K562 (cell line): ENCODE measurements around the gene SERINC3. TPM values are rescaled to one million over a fixed set of nuclear protein-coding genes. Genes with fewer than 3 reads are reported as not detected.

Experiments
- ATAC-seq: fragments of 200-7000 bp; cut with Tn5 transposase; 3 replicates; pipeline ENCODE4 v1.9.1; 2020; ENCODE audit warnings: moderate library complexity
- BruUV-seq: library from RNA; stranded (reverse); fragments of 400-500 nt; replicated peaks from 2 replicates; lab custom pipeline; 2021; lab: Mats Ljungman, UMichigan
- CTCF ChIA-PET: fragments of 300-600 bp; formaldehyde crosslinking; extraction: SDS; loops from one replicate; lab custom pipeline; 2021; ENCODE audit warnings: low intra/inter-chr PET ratio; lab: Yijun Ruan, JAX
- POLR2A ChIA-PET: fragments of 300-600, 350-650 bp; sonication (Branson Sonifier 250); formaldehyde crosslinking; extraction: SDS; loops from one replicate; lab custom pipeline; 2021; ENCODE audit warnings: antibody characterized with exemption, inconsistent platforms; lab: Yijun Ruan, JAX
- DNase-seq, 4 experiments: peaks; one replicate each; pipeline versions ENCODE4 v3.0.0 to v3.0.0-alpha.2; 2011 to 2018; ENCODE audit warnings: low spot score in 3 of 4, mixed read lengths in 3 of 4; ENCODE audit errors: extremely low read depth in 1 of 4
- FAIRE-seq: peaks from 2 replicates; lab custom pipeline; 2011; peaks lifted over from hg19 to GRCh38; lab: Jason Lieb, UNC
- H2AFZ ChIP-seq: 2 replicates; pipeline ENCODE4 v1.6.0; 2011; ENCODE audit warnings: low read depth, low read length, control low read depth, inconsistent platforms
- H3K27ac ChIP-seq: fragments of 200-600 bp; 3 replicates; pipeline ENCODE4 v1.8.0; 2011; ENCODE audit warnings: low read depth, mild to moderate bottlenecking, control low read depth, inconsistent platforms, low read length, moderate library complexity, mixed read lengths; ENCODE audit errors: extremely low read depth
- H3K27me3 ChIP-seq, 2 experiments: fragments of 300-600 bp in 1 of 2; 2 replicates in 1 of 2; 3 replicates in 1 of 2; pipeline versions ENCODE4 v1.6.0 to v1.8.0; 2011; ENCODE audit warnings: inconsistent platforms in 2 of 2, low read length in 2 of 2, mild to moderate bottlenecking in 1 of 2, mixed read lengths in 1 of 2, moderate library complexity in 1 of 2; ENCODE audit not compliant: control insufficient read depth in 2 of 2, insufficient read depth in 2 of 2
- H3K36me3 ChIP-seq: fragments of 300-600 bp; 3 replicates; pipeline ENCODE4 v1.8.0; 2011; ENCODE audit warnings: mild to moderate bottlenecking, low read length, inconsistent platforms; ENCODE audit not compliant: control insufficient read depth, insufficient read depth
- H3K4me1 ChIP-seq, 2 experiments: fragments of 200-600 bp in 1 of 2; replicated peaks in 1 of 2; 2 replicates in 1 of 2; 3 replicates in 1 of 2; pipeline versions ENCODE4 v1.5.1 to v1.8.0; 2011; ENCODE audit warnings: inconsistent platforms in 2 of 2, low read length in 2 of 2, mild to moderate bottlenecking in 1 of 2, mixed read lengths in 1 of 2, moderate library complexity in 1 of 2; ENCODE audit not compliant: control insufficient read depth in 2 of 2, insufficient read depth in 2 of 2
- H3K4me2 ChIP-seq: 2 replicates; pipeline ENCODE4 v1.6.1; 2011; ENCODE audit warnings: low read length, control low read depth, inconsistent platforms, mixed read lengths; ENCODE audit not compliant: insufficient read depth
- H3K4me3 ChIP-seq: fragments of 200-600 bp; sonication (generic), shearing (Covaris generic); 2 replicates; pipeline ENCODE4 v1.5.1; 2016; ENCODE audit warnings: control low read depth, inconsistent platforms
- H3K79me2 ChIP-seq: fragments of 200-600 bp; 3 replicates; pipeline ENCODE4 v1.8.0; 2011; ENCODE audit warnings: low read length, inconsistent platforms; ENCODE audit not compliant: control insufficient read depth, insufficient read depth
- H3K9ac ChIP-seq, 2 experiments: 2 replicates each; pipeline versions ENCODE4 v1.6.0 to v1.6.1; 2011; ENCODE audit warnings: low read depth in 2 of 2, low read length in 2 of 2, control low read depth in 1 of 2, inconsistent platforms in 1 of 2, mild to moderate bottlenecking in 1 of 2, mixed read lengths in 1 of 2; ENCODE audit not compliant: insufficient read depth in 1 of 2
- H3K9me1 ChIP-seq: one replicate; pipeline ENCODE4 v1.6.0; 2011; ENCODE audit warnings: inconsistent platforms, mild to moderate bottlenecking, low read length, moderate library complexity; ENCODE audit not compliant: control insufficient read depth, insufficient read depth
- H3K9me3 ChIP-seq: replicated peaks from 2 replicates; pipeline ENCODE4 v1.5.1; 2011; ENCODE audit warnings: low read depth, low read length, inconsistent platforms; ENCODE audit not compliant: control insufficient read depth, insufficient read depth
- H4K20me1 ChIP-seq: replicated peaks from 2 replicates; pipeline ENCODE4 v1.6.1; 2011; ENCODE audit warnings: low read length, inconsistent platforms, mixed read lengths; ENCODE audit not compliant: control insufficient read depth, insufficient read depth
- TBL1XR1 ChIP-seq, 2 experiments: IDR thresholded peaks; 2 replicates each; pipeline ENCODE4 v1.6.1; 2012; ENCODE audit warnings: improper control_type of control experiment in 2 of 2, low read length in 2 of 2, mild to moderate bottlenecking in 1 of 2
- ZBTB2 ChIP-seq: fragments of 450-650 bp; IDR thresholded peaks from 2 replicates; pipeline ENCODE4 v1.6.1; 2016; ENCODE audit warnings: antibody characterized with exemption
- ZNF232 ChIP-seq: sonication (generic); formaldehyde crosslinking; IDR thresholded peaks from 2 replicates; pipeline ENCODE4 v1.8.0; 2022; ENCODE audit warnings: mild to moderate bottlenecking, missing genetic modification reagents
- ZNF445 ChIP-seq: fragments of 250-450 bp; sonication (Bioruptor Pico); IDR thresholded peaks from 2 replicates; pipeline ENCODE4 v1.4.0; 2020; ENCODE audit warnings: low read depth, mild to moderate bottlenecking, moderate library complexity
- ZNF75A ChIP-seq: fragments of 450-650 bp; formaldehyde crosslinking; IDR thresholded peaks from 2 replicates; pipeline ENCODE4 v1.4.0; 2020; ENCODE audit warnings: mild to moderate bottlenecking
- WGBS: fragments of 100-300 bp; shearing (Covaris generic); methylation state at CpG from one replicate; pipeline ENCODE4 v1.1.6; 2016; ENCODE audit warnings: low coverage, mixed read lengths; ENCODE audit not compliant: insufficient coverage; ENCODE audit errors: missing lambda C conversion rate; 5-methylcytosine and 5-hydroxymethylcytosine counted together
- in situ Hi-C: fragments of 300-500 bp; cut with MboI; formaldehyde crosslinking; loops from 4 replicates; pipeline ENCODE4 v1.15.0; 2018; ENCODE audit warnings: inconsistent platforms, mixed read lengths
- intact Hi-C: fragments of 100-400 bp; cut with micrococcal nuclease; formaldehyde crosslinking; loops from 2 replicates; pipeline ENCODE4 v1.14.2; 2022
- polyA plus RNA-seq, 8 experiments: library from polyadenylated mRNA; depleted of rRNA in 4 of 8; stranded (reverse) in 5 of 8; unstranded in 3 of 8; fragments of >200 nt; fragmentation: Nextera tagmentation in 2 of 8; fragmentation: Illumina TruSeq in 1 of 8; extraction: Ambion mirVana in 2 of 8; extraction: Trizol in 1 of 8; gene quantifications; 2 replicates each; pipeline versions ENCODE4 v1.2.1 to v1.2.3, GENCODE V29; 2011 to 2014; ENCODE audit warnings: inconsistent platforms in 1 of 8, missing spikeins in 1 of 8
- total RNA-seq, 7 experiments: library from RNA; depleted of rRNA in 6 of 7; stranded (reverse); fragments of >200 nt in 6 of 7; fragmentation: Illumina TruSeq in 2 of 7; extraction: Trizol in 2 of 7; gene quantifications; 2 replicates each; pipeline versions ENCODE4 v1.2.1 to v1.2.3, GENCODE V29; 2011 to 2021; ENCODE audit warnings: low replicate concordance in 1 of 7
- TF ChIP-seq, protein P1 (sequence below): sonication (generic); formaldehyde crosslinking; IDR thresholded peaks from 2 replicates; pipeline ENCODE4 v1.8.0; 2022; ENCODE audit warnings: mild to moderate bottlenecking, missing genetic modification reagents, borderline replicate concordance

Gene SERINC3
- total and polyA plus RNA-seq, 9 of the 15 experiments (the other 6 are each of a cell fraction or from before 2014, with no cell fraction given): 24.7 to 107 (median 48.8) TPM

- TF ChIP-seq ZBTB2 (no peak), TBL1XR1 (IDR thresholded peaks at IDR 0.05; ENCODE audit: low read length in 2 of 2) (no peak), ZNF75A (no peak)
- TF ChIP-seq, protein P1, sequence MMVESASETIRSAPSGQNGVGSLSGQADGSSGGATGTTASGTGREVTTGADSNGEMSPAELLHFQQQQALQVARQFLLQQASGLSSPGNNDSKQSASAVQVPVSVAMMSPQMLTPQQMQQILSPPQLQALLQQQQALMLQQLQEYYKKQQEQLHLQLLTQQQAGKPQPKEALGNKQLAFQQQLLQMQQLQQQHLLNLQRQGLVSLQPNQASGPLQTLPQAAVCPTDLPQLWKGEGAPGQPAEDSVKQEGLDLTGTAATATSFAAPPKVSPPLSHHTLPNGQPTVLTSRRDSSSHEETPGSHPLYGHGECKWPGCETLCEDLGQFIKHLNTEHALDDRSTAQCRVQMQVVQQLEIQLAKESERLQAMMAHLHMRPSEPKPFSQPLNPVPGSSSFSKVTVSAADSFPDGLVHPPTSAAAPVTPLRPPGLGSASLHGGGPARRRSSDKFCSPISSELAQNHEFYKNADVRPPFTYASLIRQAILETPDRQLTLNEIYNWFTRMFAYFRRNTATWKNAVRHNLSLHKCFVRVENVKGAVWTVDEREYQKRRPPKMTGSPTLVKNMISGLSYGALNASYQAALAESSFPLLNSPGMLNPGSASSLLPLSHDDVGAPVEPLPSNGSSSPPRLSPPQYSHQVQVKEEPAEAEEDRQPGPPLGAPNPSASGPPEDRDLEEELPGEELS (CRISPR knock-in tag): no peak
Observed at GRCh38 chr20:44450903-44451450, 70.9 kb downstream of the SERINC3 start (continued).

DNA sequence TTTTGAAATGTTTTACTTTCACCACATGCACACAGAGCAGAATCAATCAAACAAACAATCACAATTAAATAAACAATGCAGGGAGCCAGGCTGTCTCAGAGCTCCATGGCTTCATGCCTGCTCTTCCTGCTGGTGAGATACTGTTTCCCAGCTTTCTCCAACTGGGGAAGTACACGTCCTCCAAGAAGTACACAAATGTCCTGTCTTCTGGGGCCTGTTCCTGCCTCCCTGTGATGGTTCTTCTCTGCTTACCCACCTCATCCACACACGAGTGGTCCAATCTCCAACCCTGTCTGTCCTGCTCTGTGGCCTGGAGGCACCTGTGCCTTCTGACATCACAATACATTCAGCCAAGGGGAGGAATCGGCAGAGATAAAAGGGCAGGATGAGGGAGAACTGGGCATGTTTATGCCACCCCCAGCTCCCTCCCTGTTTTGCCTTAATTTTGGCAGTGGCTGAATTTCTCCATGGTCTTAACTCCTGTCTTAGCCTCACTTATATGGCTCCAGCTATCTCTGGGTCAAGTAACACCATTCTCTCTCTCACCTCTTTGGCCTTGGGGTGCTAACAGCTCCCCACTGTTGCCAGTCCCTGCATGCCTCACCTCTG is 71.5 kb downstream of the SERINC3 start:
- DNase-seq: no peak
- Histone ChIP-seq H3K27ac (no peak overlapping the region), H2AFZ (no peak overlapping the region)

More for the DNA sequence above, 71.5 kb downstream of the SERINC3 start:
- Histone ChIP-seq H3K4me2 (no peak overlapping the region), H3K9me1 (no peaks in the 10 kb centered on the region), H3K4me1 (peaks cover 0 to 4% of the 10 kb centered on the region in 2 experiments; a peak in 1 of 5 replicates), H3K9ac (no peak overlapping the region), H3K9me3 (no peaks in the 10 kb centered on the region), H4K20me1 (no peaks in the 10 kb centered on the region; the same call in none of the 2 replicates), H3K27me3 (peaks cover 8 to 38% of the 10 kb centered on the region in 2 experiments; a peak in 4 of 5 replicates), H3K36me3 (no peaks in the 10 kb centered on the region), H3K79me2 (no peaks in the 10 kb centered on the region), H3K4me3 (no peak overlapping the region)
- WGBS: 0% methylated on average over 3 of the region's 3 CpGs
- ATAC-seq (no peak), FAIRE-seq (no peak)
- TF ChIP-seq ZNF232 (CRISPR knock-in tag) (no peak), ZNF445 (CRISPR knock-in tag) (no peak)
- in situ Hi-C loops: no loop called here
- no TSS peak for BruUV-seq
- intact Hi-C loops: no loop called here
- CTCF ChIA-PET: interaction anchor here (0.6 kb wide), 1 partner anchor 236 kb away, joined by 3 read pairs; no protein-coding TSS in a partner anchor
- POLR2A ChIA-PET: interaction anchor here (0.8 to 1.1 kb wide), 2 partner anchors 10 to 42 kb away, joined by 3 read pairs; no protein-coding TSS in a partner anchor
